Measurements from ENCODE around the gene KRTAP9-9. TPM values are rescaled to one million over a fixed set of nuclear protein-coding genes. Genes with fewer than 3 reads are reported as not detected.

KRTAP9-9 gene
- total and polyA plus RNA-seq, 8 donors, result not detected

DNA sequence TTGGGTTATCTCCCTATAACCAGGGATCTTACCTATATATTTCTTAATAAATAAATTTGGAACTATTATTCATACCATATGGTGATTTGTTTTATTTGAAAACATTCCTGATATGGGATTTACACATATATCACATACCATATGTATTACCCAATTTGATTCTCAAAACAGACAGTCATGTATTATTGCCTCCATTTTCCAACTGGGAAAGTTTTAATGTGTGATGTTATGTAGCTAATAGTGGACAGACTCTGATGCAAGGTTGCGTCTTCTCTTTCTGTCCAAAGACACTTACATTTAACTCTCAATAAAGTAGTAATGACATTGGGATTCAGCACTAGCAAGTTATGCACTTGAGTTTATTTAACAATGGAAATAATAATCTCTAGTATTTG lies 1.1 kb downstream of the KRTAP9-9 start:
- no peak for DNase-seq
- intact Hi-C loops (cut with DNase I; ENCODE audit: low total_unique reads), result no loop called here

DNA sequence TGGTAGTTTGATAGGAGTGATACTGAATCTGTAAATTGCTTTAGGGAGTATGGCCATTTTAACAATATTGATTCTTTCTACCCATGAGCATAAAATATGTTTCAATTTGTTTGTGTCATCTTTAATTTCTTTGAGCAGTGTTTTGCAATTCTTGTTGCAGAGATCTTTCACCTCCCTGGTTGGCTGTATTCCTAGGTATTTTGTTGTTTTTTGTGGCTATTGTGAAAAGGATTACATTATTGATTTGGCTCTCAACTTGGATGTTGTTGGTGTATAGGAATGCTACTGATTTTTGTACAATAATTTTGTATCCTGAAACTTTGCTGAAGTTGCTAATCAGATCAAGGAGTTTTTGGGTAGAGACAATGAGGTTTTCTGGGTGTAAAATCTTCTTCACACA lies 3.2 kb downstream of the KRTAP9-9 start:
- Histone ChIP-seq H3K4me3 (no peak overlapping the region), H3K4me1 (no peaks in the 10 kb centered on the region), H3K27ac (no peak overlapping the region), H3K36me3 (no peaks in the 10 kb centered on the region), H3K27me3 (peaks cover 0 to 21% (median 0%) of the 10 kb centered on the region in 3 donors), H3K9me3 (no peaks in the 10 kb centered on the region)
- no peak for TF ChIP-seq EP300 (IDR thresholded peaks at IDR 0.05)
- TF ChIP-seq, protein P1, sequence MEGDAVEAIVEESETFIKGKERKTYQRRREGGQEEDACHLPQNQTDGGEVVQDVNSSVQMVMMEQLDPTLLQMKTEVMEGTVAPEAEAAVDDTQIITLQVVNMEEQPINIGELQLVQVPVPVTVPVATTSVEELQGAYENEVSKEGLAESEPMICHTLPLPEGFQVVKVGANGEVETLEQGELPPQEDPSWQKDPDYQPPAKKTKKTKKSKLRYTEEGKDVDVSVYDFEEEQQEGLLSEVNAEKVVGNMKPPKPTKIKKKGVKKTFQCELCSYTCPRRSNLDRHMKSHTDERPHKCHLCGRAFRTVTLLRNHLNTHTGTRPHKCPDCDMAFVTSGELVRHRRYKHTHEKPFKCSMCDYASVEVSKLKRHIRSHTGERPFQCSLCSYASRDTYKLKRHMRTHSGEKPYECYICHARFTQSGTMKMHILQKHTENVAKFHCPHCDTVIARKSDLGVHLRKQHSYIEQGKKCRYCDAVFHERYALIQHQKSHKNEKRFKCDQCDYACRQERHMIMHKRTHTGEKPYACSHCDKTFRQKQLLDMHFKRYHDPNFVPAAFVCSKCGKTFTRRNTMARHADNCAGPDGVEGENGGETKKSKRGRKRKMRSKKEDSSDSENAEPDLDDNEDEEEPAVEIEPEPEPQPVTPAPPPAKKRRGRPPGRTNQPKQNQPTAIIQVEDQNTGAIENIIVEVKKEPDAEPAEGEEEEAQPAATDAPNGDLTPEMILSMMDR (IDR thresholded peaks at IDR 0.05), result no peak
- TF ChIP-seq POLR2A (IDR thresholded peaks at IDR 0.05), result no peak
- no peak for TF ChIP-seq POLR2AphosphoS5 (IDR thresholded peaks at IDR 0.05)
- intact Hi-C loops (cut with DNase I; ENCODE audit: low total_unique reads), result no loop called here
- DNase-seq, result no peak

More for the DNA sequence above, 1.1 kb downstream of the KRTAP9-9 start:
- TF ChIP-seq POLR2A (IDR thresholded peaks at IDR 0.05) (no peak), EP300 (IDR thresholded peaks at IDR 0.05) (no peak), POLR2AphosphoS5 (IDR thresholded peaks at IDR 0.05) (no peak)
- TF ChIP-seq, protein P1 (IDR thresholded peaks at IDR 0.05), result no peak
- 87 to 98% (median 91%) methylated on average over 1 of the region's 1 CpG for WGBS, 5 donors
- no peak overlapping the region for H3K27ac ChIP-seq
- H3K4me3 ChIP-seq, result no peak overlapping the region
- H3K4me1 ChIP-seq, result no peaks in the 10 kb centered on the region
- H3K36me3 ChIP-seq, result no peaks in the 10 kb centered on the region
- no peaks in the 10 kb centered on the region for H3K9me3 ChIP-seq
- peaks cover 0 to 21% (median 0%) of the 10 kb centered on the region in 3 donors for H3K27me3 ChIP-seq

DNA sequence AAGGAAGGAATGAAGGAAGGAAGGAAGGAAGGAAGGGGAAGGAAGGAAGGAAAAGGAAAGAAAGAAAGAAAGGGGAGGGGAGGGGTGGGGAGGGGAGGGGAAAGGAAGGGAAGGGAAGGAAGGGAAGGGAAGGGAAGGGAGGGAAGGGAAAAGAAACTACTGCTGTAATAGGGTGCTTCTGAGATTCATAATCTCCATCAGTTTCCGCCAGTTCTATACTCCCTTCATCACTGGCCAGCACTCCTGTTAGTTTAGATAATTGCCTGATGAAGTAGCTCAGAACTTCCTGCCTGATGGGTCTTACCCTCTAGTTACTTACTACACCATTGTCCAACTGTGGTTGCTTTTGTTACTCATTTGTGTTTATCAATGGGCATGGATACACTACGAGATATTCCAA lies 8.0 kb downstream of the KRTAP9-9 start:
- no peak overlapping the region for H3K27ac ChIP-seq
- H3K27me3 ChIP-seq, result peaks cover 0 to 9% (median 0%) of the 10 kb centered on the region in 3 donors
- H3K9me3 ChIP-seq, result no peaks in the 10 kb centered on the region
- intact Hi-C loops (cut with DNase I; ENCODE audit: low total_unique reads), result no loop called here
- no peaks in the 10 kb centered on the region for H3K36me3 ChIP-seq
- DNase-seq, result no peak
- H3K4me3 ChIP-seq, result no peak overlapping the region
- WGBS, 5 donors, result 54 to 84% (median 69%) methylated on average over 2 of the region's 2 CpGs
- H3K4me1 ChIP-seq, result no peaks in the 10 kb centered on the region
- TF ChIP-seq POLR2AphosphoS5 (IDR thresholded peaks at IDR 0.05) (no peak), EP300 (IDR thresholded peaks at IDR 0.05) (no peak)

DNA sequence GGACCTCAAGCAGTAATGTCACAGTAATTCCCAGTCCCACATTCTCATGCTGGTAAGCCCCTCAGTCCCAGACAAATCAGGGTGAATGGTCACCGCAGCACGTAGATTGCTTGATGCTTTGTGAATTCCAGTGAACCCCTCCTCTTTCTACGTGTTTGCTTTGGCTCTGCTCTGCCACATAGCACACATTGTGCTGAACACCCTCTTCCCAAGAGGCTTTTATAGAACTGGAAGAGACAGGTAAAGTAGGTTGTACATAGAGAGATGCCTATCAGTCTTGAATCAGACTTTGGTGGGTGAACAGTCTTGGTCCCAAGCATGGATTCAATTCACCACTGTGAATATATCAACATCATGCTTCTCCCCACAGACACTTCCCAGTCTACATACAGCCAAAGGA lies 9.4 kb downstream of the KRTAP9-9 start:
- Histone ChIP-seq H3K9me3 (no peaks in the 10 kb centered on the region), H3K4me3 (no peak overlapping the region), H3K27ac (no peak overlapping the region), H3K36me3 (no peaks in the 10 kb centered on the region), H3K4me1 (no peaks in the 10 kb centered on the region), H3K27me3 (peaks cover 0 to under 1% (median 0%) of the 10 kb centered on the region in 3 donors)
- TF ChIP-seq POLR2A (IDR thresholded peaks at IDR 0.05) (no peak), POLR2AphosphoS5 (IDR thresholded peaks at IDR 0.05) (no peak), EP300 (IDR thresholded peaks at IDR 0.05) (no peak)
- TF ChIP-seq, protein P1 (IDR thresholded peaks at IDR 0.05), result no peak
- WGBS, 5 donors, result 32 to 63% (median 40%) methylated on average over 3 of the region's 3 CpGs
- intact Hi-C loops (cut with DNase I; ENCODE audit: low total_unique reads), result no loop called here
- DNase-seq, result no peak

DNA sequence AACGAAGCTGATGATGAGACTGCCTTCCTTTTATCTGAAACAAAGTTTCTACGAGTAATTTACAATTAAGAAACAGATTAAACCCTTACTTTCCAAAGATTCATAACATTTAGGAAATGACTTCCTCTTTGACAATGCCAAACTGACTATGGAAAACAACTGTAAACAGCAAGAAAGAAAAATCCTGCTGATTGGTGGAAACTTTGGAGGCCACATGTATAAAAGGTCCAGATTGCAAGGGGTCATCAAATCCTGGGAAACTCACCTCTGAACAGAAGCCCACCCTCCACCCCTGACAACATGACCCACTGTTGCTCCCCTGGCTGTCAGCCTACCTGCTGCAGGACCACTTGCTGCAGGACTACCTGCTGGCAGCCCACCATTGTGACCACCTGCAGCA lies 9.9 kb downstream of the KRTAP9-9 start, which contains the start of gene KRTAP9-6:
TSS of gene KRTAP9-6 (plus strand) at position 301 of the 400 bp plus-strand sequence. CDS start at position 301, 0 bp downstream.
- no peaks in the 10 kb centered on the region for H3K36me3 ChIP-seq
- whole genome bisulfite sequencing, 5 donors, result 43 to 58% (median 50%) methylated on average over 2 of the region's 2 CpGs

More for the DNA sequence above, 9.9 kb downstream of the KRTAP9-9 start, which contains the start of gene KRTAP9-6:
- Histone ChIP-seq H3K9me3 (no peaks in the 10 kb centered on the region), H3K4me1 (no peaks in the 10 kb centered on the region), H3K4me3 (no peak within 1 kb of the TSS), H3K27ac (no peak within 1 kb of the TSS), H3K27me3 (no peaks in the 10 kb centered on the region)
- DNase-seq, result no peak
- no peak for TF ChIP-seq POLR2AphosphoS5 (IDR thresholded peaks at IDR 0.05)
- TF ChIP-seq, protein P1 (IDR thresholded peaks at IDR 0.05), result no peak
- TF ChIP-seq EP300 (IDR thresholded peaks at IDR 0.05), result no peak
- no peak for TF ChIP-seq POLR2A (IDR thresholded peaks at IDR 0.05)
- intact Hi-C loops (cut with DNase I; ENCODE audit: low total_unique reads), result no loop called here
